ENCODE data around the gene PPFIA3. TPM values are rescaled to one million over a fixed set of nuclear protein-coding genes. Genes with fewer than 3 reads are reported as not detected.

Gene PPFIA3
- total RNA-seq, 1 experiment from 2014 or later = 6.7 TPM

GRCh38 chr19:49103331-49104085 lies 15.8 kb upstream of the PPFIA3 start:
- no peak overlapping the region for H3K4me3 Mint-ChIP-seq (ENCODE audit: unreplicated experiment)
- H3K27me3 Mint-ChIP-seq (ENCODE audit: insufficient read depth, unreplicated experiment) = no peaks in the 10 kb centered on the region
- CTCF ChIA-PET = interaction anchor here (0.6 kb wide), 1 partner anchor 710 kb away, joined by 3 read pairs; the partner anchor contains the start of gene FUZ
- POLR2A ChIA-PET = no interaction called here
- no TSS peak for BruUV-seq (replicated peaks)
- H3K9me3 Mint-ChIP-seq (ENCODE audit: unreplicated experiment) = no peaks in the 10 kb centered on the region
- intact Hi-C loops (cut with micrococcal nuclease) = no loop called here
- H3K36me3 Mint-ChIP-seq (ENCODE audit: insufficient read depth, unreplicated experiment) = peaks cover 88% of the 10 kb centered on the region
- TF ChIP-seq CTCF (IDR thresholded peaks at IDR 0.05; ENCODE audit: unreplicated experiment) = no peak
- no peaks in the 10 kb centered on the region for H3K4me1 Mint-ChIP-seq (ENCODE audit: insufficient read depth, unreplicated experiment)
- no peak overlapping the region for H3K27ac Mint-ChIP-seq (ENCODE audit: low read depth, unreplicated experiment)
- no peak for DNase-seq (ENCODE audit: unreplicated experiment)

- H3K4me1 Mint-ChIP-seq (ENCODE audit: insufficient read depth, unreplicated experiment) = no peaks in the 10 kb centered on the region
- CTCF ChIA-PET = interaction anchor here (0.6 to 1.3 kb wide), 6 partner anchors 9 to 95 kb away, joined by 3 to 5 read pairs (median 3); no protein-coding TSS in a partner anchor
- H3K9me3 Mint-ChIP-seq (ENCODE audit: unreplicated experiment) = no peaks in the 10 kb centered on the region
- H3K4me3 Mint-ChIP-seq (ENCODE audit: unreplicated experiment) = no peak overlapping the region
- POLR2A ChIA-PET = interaction anchor here (0.6 to 1.6 kb wide), 3 partner anchors 10 to 170 kb away, joined by 3 to 7 read pairs (median 3); partner anchors contain the start of gene LIN7B
- no peaks in the 10 kb centered on the region for H3K27me3 Mint-ChIP-seq (ENCODE audit: insufficient read depth, unreplicated experiment)
- TF ChIP-seq CTCF (IDR thresholded peaks at IDR 0.05; ENCODE audit: unreplicated experiment) = no peak
- DNase-seq (ENCODE audit: unreplicated experiment) = no peak
- intact Hi-C loops (cut with micrococcal nuclease) = no loop called here
- no peak overlapping the region for H3K27ac Mint-ChIP-seq (ENCODE audit: low read depth, unreplicated experiment)
- H3K36me3 Mint-ChIP-seq (ENCODE audit: insufficient read depth, unreplicated experiment) = peaks cover 88% of the 10 kb centered on the region
- no TSS peak for BruUV-seq (replicated peaks)
These were observed 15.0 kb upstream of the PPFIA3 start for GRCh38 chr19:49104229-49104864.

GRCh38 chr19:49106648-49107135 lies 12.7 kb upstream of the PPFIA3 start:
- Mint-ChIP-seq H3K36me3 (ENCODE audit: insufficient read depth, unreplicated experiment) (peaks cover 84% of the 10 kb centered on the region), H3K4me3 (ENCODE audit: unreplicated experiment) (no peak overlapping the region), H3K27me3 (ENCODE audit: insufficient read depth, unreplicated experiment) (no peaks in the 10 kb centered on the region), H3K27ac (ENCODE audit: low read depth, unreplicated experiment) (no peak overlapping the region), H3K9me3 (ENCODE audit: unreplicated experiment) (no peaks in the 10 kb centered on the region), H3K4me1 (ENCODE audit: insufficient read depth, unreplicated experiment) (no peaks in the 10 kb centered on the region)
- peak; percentile 71 for DNase-seq (ENCODE audit: unreplicated experiment)
- intact Hi-C loops (cut with micrococcal nuclease) = no loop called here
- ChIA-PET POLR2A (interaction anchor here (1.1 kb wide), 1 partner anchor 20 kb away, joined by 4 read pairs; no protein-coding TSS in a partner anchor), CTCF (interaction anchor here (0.5 to 2.2 kb wide), 11 partner anchors 8 to 1819 kb away, joined by 3 to 12 read pairs (median 3); no protein-coding TSS in a partner anchor)
- BruUV-seq (replicated peaks) = no TSS peak
- peak; percentile 75 for TF ChIP-seq CTCF (IDR thresholded peaks at IDR 0.05; ENCODE audit: unreplicated experiment)
